Endodermal cell (in vitro differentiated cells): ENCODE results near the gene MFN2. TPM values are rescaled to one million over a fixed set of nuclear protein-coding genes. Genes with fewer than 3 reads are reported as not detected.
"Not testable (repeated sequence)": the region's sequence is repeated elsewhere in the genome, so short reads cannot be mapped to it uniquely, and the experiment has no call there.

Experiments used
- DNase-seq: peaks from one replicate; pipeline ENCODE4 v3.0.0-alpha.2; 2017
- H3K27ac ChIP-seq: 2 replicates; pipeline ENCODE4 v1.5.1; 2013; ENCODE audit warnings: mild to moderate bottlenecking, low read depth, low read length, moderate library complexity
- H3K27me3 ChIP-seq: 2 replicates; pipeline ENCODE4 v1.6.1; 2013; ENCODE audit warnings: mild to moderate bottlenecking, low read length, moderate library complexity; ENCODE audit not compliant: insufficient read depth, control insufficient read depth, poor library complexity, severe bottlenecking
- H3K36me3 ChIP-seq: 2 replicates; pipeline ENCODE4 v1.7.0; 2013; ENCODE audit warnings: mild to moderate bottlenecking, low read length, moderate library complexity; ENCODE audit not compliant: control insufficient read depth, insufficient read depth
- H3K4me1 ChIP-seq: one replicate; pipeline ENCODE4 v1.7.0; 2013; ENCODE audit warnings: low read length; ENCODE audit not compliant: control insufficient read depth, insufficient read depth
- H3K4me3 ChIP-seq: 2 replicates; pipeline ENCODE4 v1.5.1; 2013; ENCODE audit warnings: mild to moderate bottlenecking, low read length, moderate library complexity
- H3K9ac ChIP-seq: 2 replicates; pipeline ENCODE4 v1.6.1; 2013; ENCODE audit warnings: mild to moderate bottlenecking, low read length, moderate library complexity; ENCODE audit not compliant: poor library complexity, severe bottlenecking; ENCODE audit errors: extremely low read depth
- H3K9me3 ChIP-seq: 2 replicates; pipeline ENCODE4 v1.6.1; 2013; ENCODE audit warnings: mild to moderate bottlenecking, low read length, moderate library complexity; ENCODE audit not compliant: control insufficient read depth
- H3K27ac Mint-ChIP-seq: 2 replicates; pipeline ENCODE4 v1.8.0; 2020; ENCODE audit warnings: mixed read lengths
- H3K27me3 Mint-ChIP-seq: 2 replicates; pipeline ENCODE4 v1.8.0; 2021; ENCODE audit warnings: mild to moderate bottlenecking, mixed read lengths; ENCODE audit not compliant: insufficient read depth
- H3K36me3 Mint-ChIP-seq: 2 replicates; pipeline ENCODE4 v1.8.0; 2020; ENCODE audit warnings: low read depth, mixed read lengths
- H3K4me1 Mint-ChIP-seq: 2 replicates; pipeline ENCODE4 v1.8.0; 2020; ENCODE audit warnings: mixed read lengths
- H3K4me3 Mint-ChIP-seq: 2 replicates; pipeline ENCODE4 v1.8.0; 2020; ENCODE audit warnings: mild to moderate bottlenecking, moderate library complexity, mixed read lengths
- H3K9me3 Mint-ChIP-seq: 2 replicates; pipeline ENCODE4 v1.8.0; 2020; ENCODE audit warnings: mild to moderate bottlenecking, mixed read lengths
- CTCF ChIP-seq: fragments of 200-600 bp; sonication (generic); conservative IDR thresholded peaks from 2 replicates; pipeline ENCODE4 v1.5.0; 2021; ENCODE audit warnings: antibody characterized with exemption, mild to moderate bottlenecking
- WGBS, 2 experiments: methylation state at CpG; one replicate each; pipeline versions ENCODE4 v1.1.5 to v1.1.7; 2013; ENCODE audit warnings: missing lambda C conversion rate in 2 of 2, mixed read lengths in 1 of 2; ENCODE audit not compliant: insufficient coverage in 1 of 2, insufficient read length in 1 of 2; 5-methylcytosine and 5-hydroxymethylcytosine counted together
- total RNA-seq, 2 donors: library from RNA; stranded (reverse); fragmentation: NEBNext Ultra II Directional in 1 of 2; extraction: Animal tissue kit (Norgen Biotek cat#: 25700) in 1 of 2; gene quantifications; 2 replicates in 1 of 2; 3 replicates in 1 of 2; pipeline ENCODE4 v1.2.1, GENCODE V29; 2021

MFN2 gene
- total RNA-seq, 2 donors from 2014 or later = 41.7 to 56.3 TPM

- Histone ChIP-seq H3K9me3 (no peaks in the 10 kb centered on the region), H3K4me1 (peaks cover 4% of the 10 kb centered on the region), H3K4me3 (no peak overlapping the region), H3K27me3 (no peaks in the 10 kb centered on the region), H3K36me3 (no peaks in the 10 kb centered on the region), H3K9ac (no peak overlapping the region), H3K27ac (no peak overlapping the region)
- peaks cover 2% of the 10 kb centered on the region for H3K36me3 Mint-ChIP-seq
- H3K9me3 Mint-ChIP-seq = peaks cover 8% of the 10 kb centered on the region
- no peak for TF ChIP-seq CTCF
- no peak overlapping the region for H3K27ac Mint-ChIP-seq
- H3K27me3 Mint-ChIP-seq = no peaks in the 10 kb centered on the region
- WGBS, 2 experiments = 93 to 96% methylated on average over 15 to 17 of the region's 17 CpGs
- no peak overlapping the region for H3K4me3 Mint-ChIP-seq
- no peak for DNase-seq
- H3K4me1 Mint-ChIP-seq = peaks cover 5% of the 10 kb centered on the region
Measured at GRCh38 chr1:12038356-12039163, 58.3 kb downstream of the MFN2 start.

GRCh38 chr1:12039164-12039525 is 58.9 kb downstream of the MFN2 start:
- no peak overlapping the region for H3K27ac ChIP-seq
- H3K4me1 ChIP-seq = peaks cover 4% of the 10 kb centered on the region
- no peaks in the 10 kb centered on the region for H3K27me3 ChIP-seq
- H3K36me3 ChIP-seq = no peaks in the 10 kb centered on the region
- H3K9me3 ChIP-seq = no peaks in the 10 kb centered on the region
- DNase-seq = no peak
- no peak overlapping the region for H3K4me3 Mint-ChIP-seq
- peaks cover 5% of the 10 kb centered on the region for H3K4me1 Mint-ChIP-seq
- 80 to 96% methylated on average over 1 to 2 of the region's 2 CpGs for WGBS, 2 experiments
- H3K4me3 ChIP-seq = no peak overlapping the region
- H3K27me3 Mint-ChIP-seq = no peaks in the 10 kb centered on the region
- H3K9ac ChIP-seq = no peak overlapping the region
- TF ChIP-seq CTCF = no peak
- no peak overlapping the region for H3K27ac Mint-ChIP-seq
- H3K9me3 Mint-ChIP-seq = peaks cover 12% of the 10 kb centered on the region
- peaks cover 2% of the 10 kb centered on the region for H3K36me3 Mint-ChIP-seq

GRCh38 chr1:12039824-12040456 is 59.7 kb downstream of the MFN2 start:
- not testable (repeated sequence) for H3K4me3 Mint-ChIP-seq, H3K4me3 ChIP-seq, H3K36me3 ChIP-seq, DNase-seq, H3K27me3 ChIP-seq, H3K27ac ChIP-seq, H3K27ac Mint-ChIP-seq, H3K4me1 ChIP-seq, H3K4me1 Mint-ChIP-seq, H3K9ac ChIP-seq, H3K36me3 Mint-ChIP-seq, H3K27me3 Mint-ChIP-seq, H3K9me3 ChIP-seq
- H3K9me3 Mint-ChIP-seq = peaks cover 17% of the 10 kb centered on the region
- 93 to 96% methylated on average over 11 to 13 of the region's 13 CpGs for WGBS, 2 experiments
